ENCODE data around the gene NDUFC2.

NDUFC2 gene

DNA sequence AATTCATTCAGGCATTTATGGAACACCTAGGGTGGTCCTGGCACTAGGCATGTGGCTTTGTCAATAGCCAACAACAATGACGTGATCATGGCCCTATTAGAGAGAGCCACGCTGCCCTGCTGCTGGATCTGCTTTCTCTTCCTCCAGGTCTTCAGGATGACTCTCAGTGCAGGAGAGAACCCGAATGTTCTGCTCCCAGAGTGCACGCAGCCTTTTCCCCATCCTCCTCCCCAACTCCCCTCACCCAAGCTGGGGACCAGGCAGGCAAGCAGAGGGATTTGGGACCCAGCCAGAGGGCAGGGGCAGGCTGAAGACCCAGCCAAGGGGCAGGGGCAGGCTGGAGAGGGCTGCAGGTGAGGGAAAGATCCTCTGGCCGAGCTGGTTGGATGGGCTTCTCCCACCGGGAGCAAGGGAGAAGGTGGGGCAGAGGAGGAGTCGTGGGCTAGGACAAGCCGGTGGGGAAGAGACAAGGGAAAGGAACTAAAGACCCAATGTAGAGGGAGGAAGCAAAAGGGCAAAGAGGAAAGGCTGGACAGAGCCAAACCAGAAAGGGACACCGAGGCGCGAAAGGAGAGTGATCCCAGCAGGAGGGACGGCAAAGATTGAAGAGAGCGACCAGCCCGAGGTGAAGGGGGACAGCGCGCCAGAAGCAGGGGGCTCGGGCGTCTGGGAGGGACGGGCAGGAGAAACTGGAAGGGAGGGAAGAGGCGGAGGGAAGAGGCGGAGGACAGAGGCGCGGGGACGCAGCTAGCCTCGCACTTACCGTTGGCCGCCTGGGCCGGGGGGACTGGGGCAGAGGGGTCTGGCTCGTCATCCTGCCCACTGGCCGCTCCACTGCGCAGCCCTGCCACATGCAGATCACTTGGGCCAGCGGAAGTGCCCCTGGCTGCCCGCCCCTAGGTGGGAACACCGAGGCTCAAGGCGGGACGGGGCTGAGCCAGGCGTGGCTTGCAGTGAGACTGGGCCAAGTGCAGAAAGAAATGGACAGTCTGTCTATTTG lies 57.0 kb downstream of the NDUFC2 start, which contains the start of gene KCTD14:
TSS of gene KCTD14 (minus strand) at position 880 of the 1,000 bp plus-strand sequence. CDS start at position 853, 27 bp downstream.
- peak within 1 kb of the TSS; percentile 45 for H3K4me3 ChIP-seq (ENCODE audit: control insufficient read depth, low read depth, low read length)
- no peak for DNase-seq (ENCODE audit: low read depth)
- TF ChIP-seq, protein P1, sequence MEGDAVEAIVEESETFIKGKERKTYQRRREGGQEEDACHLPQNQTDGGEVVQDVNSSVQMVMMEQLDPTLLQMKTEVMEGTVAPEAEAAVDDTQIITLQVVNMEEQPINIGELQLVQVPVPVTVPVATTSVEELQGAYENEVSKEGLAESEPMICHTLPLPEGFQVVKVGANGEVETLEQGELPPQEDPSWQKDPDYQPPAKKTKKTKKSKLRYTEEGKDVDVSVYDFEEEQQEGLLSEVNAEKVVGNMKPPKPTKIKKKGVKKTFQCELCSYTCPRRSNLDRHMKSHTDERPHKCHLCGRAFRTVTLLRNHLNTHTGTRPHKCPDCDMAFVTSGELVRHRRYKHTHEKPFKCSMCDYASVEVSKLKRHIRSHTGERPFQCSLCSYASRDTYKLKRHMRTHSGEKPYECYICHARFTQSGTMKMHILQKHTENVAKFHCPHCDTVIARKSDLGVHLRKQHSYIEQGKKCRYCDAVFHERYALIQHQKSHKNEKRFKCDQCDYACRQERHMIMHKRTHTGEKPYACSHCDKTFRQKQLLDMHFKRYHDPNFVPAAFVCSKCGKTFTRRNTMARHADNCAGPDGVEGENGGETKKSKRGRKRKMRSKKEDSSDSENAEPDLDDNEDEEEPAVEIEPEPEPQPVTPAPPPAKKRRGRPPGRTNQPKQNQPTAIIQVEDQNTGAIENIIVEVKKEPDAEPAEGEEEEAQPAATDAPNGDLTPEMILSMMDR (IDR thresholded peaks at IDR 0.05; ENCODE audit: control insufficient read depth, insufficient read depth, low read depth, low read length, missing control alignments), result no peak

DNA sequence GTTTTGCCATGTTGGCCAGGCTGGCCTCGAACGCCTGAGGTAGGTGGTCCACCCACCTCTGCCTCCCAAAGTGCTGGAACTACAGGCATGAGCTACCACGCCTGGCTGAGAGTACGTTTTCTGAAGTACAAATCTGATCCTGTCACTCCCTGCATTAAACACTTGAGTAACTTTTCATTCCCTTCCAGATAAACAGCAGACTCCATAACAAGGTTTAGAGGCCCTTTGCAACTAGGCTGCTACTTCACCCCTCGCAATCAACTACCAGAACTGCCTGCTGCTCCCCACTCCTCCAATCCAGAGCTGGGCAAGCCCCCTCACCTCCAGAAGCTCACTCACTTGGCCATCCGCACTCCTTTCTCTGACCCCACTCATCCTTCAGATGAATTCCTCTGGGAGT lies 58.1 kb downstream of the NDUFC2 start:
- TF ChIP-seq, protein P1 (IDR thresholded peaks at IDR 0.05; ENCODE audit: control insufficient read depth, insufficient read depth, low read depth, low read length, missing control alignments), result no peak
- no peak overlapping the region for H3K4me3 ChIP-seq (ENCODE audit: control insufficient read depth, low read depth, low read length)
- DNase-seq (ENCODE audit: low read depth), result no peak

DNA sequence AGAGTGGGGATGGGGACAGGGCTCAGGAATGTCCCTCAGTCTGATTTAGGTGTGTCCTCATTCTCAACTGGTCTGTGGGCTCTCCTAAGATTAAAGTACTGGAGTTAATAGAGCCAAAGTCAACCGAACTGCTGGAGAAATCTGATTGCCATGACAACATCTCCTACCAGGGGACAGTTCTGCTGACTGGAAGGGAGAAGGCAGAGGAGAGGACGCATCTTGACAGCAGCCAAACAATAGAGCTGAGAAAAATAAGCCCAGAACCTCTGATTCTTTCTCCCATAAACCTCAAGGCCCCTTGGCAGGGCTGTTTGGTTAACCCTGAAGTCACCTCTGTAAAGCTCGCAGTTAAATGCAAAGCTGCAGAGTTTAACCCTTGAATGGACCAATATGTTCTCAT lies 59.4 kb downstream of the NDUFC2 start:
- DNase-seq (ENCODE audit: low read depth), result no peak
- no peak overlapping the region for H3K4me3 ChIP-seq (ENCODE audit: control insufficient read depth, low read depth, low read length)
- TF ChIP-seq, protein P1 (IDR thresholded peaks at IDR 0.05; ENCODE audit: control insufficient read depth, insufficient read depth, low read depth, low read length, missing control alignments), result no peak

DNA sequence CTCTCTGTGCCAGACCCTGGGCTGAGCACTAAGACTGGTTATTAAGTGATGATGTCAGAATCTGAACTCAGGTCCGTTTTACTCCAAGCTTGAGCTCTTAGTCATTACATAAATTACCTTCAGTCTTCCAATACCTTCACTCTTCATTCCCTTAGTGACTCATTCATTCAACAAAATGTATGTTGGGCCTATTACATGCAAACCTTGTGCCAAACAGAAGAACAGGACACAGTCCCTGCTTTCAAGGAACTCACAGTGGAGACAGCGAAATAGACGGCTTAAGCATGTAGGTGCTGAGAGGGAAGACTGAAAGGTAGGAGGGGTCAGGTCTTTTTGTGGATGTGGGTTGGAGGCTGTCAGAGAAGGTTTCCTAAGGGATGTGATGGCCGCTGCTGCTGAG lies 59.9 kb downstream of the NDUFC2 start:
- DNase-seq (ENCODE audit: low read depth), result no peak
- TF ChIP-seq, protein P1 (IDR thresholded peaks at IDR 0.05; ENCODE audit: control insufficient read depth, insufficient read depth, low read depth, low read length, missing control alignments), result no peak
- H3K4me3 ChIP-seq (ENCODE audit: control insufficient read depth, low read depth, low read length), result no peak overlapping the region

Measured in AG09309 (cell line).